H1 (cell line): ENCODE measurements around the gene FEZF1. TPM values are rescaled to one million over a fixed set of nuclear protein-coding genes. Genes with fewer than 3 reads are reported as not detected.
A peak's percentile ranks its signal among the peaks of the same experiment; 100 is the strongest.

Experiments
- CTCF ChIA-PET: fragments of 300-600 bp; sonication (Branson Sonifier 250); formaldehyde crosslinking; loops from one replicate; lab custom pipeline; 2021; ENCODE audit not compliant: partially characterized antibody; lab: Charles Lee
- POLR2A ChIA-PET: fragments of 300-600 bp; sonication (Branson Sonifier 250); formaldehyde crosslinking; loops from one replicate; lab custom pipeline; 2021; ENCODE audit warnings: inconsistent platforms; ENCODE audit not compliant: partially characterized antibody; lab: Charles Lee
- DNase-seq, 2 experiments: peaks; one replicate each; pipeline versions ENCODE4 v3.0.0 to v3.0.0-alpha.2; 2010 to 2022; ENCODE audit warnings: low spot score in 2 of 2, low read depth in 1 of 2, mixed read lengths in 1 of 2
- FAIRE-seq: peaks from 2 replicates; lab custom pipeline; 2011; peaks lifted over from hg19 to GRCh38; lab: Jason Lieb, UNC
- H2AFZ ChIP-seq: 2 replicates; pipeline ENCODE4 v1.8.1; 2012; ENCODE audit warnings: low read length, inconsistent platforms
- H2AK5ac ChIP-seq: 2 replicates; pipeline ENCODE4 v1.6.1; 2013; ENCODE audit warnings: low read depth, low read length
- H2BK120ac ChIP-seq: replicated peaks from 2 replicates; pipeline ENCODE3; 2013; ENCODE audit warnings: low read depth, low read length, inconsistent platforms
- H2BK12ac ChIP-seq: 2 replicates; pipeline ENCODE4 v1.6.1; 2013; ENCODE audit warnings: low read depth, low read length
- H2BK15ac ChIP-seq: 2 replicates; pipeline ENCODE4 v1.6.1; 2013; ENCODE audit warnings: low read length
- H2BK20ac ChIP-seq: 2 replicates; pipeline ENCODE4 v1.6.1; 2013; ENCODE audit warnings: low read length
- H2BK5ac ChIP-seq: 2 replicates; pipeline ENCODE4 v1.6.1; 2013; ENCODE audit warnings: low read depth, low read length
- H3K14ac ChIP-seq: 2 replicates; pipeline ENCODE4 v1.6.1; 2013; ENCODE audit warnings: inconsistent platforms; ENCODE audit not compliant: insufficient read length
- H3K18ac ChIP-seq: 2 replicates; pipeline ENCODE4 v1.6.1; 2013; ENCODE audit warnings: low read length; ENCODE audit errors: extremely low read depth
- H3K23ac ChIP-seq: 2 replicates; pipeline ENCODE4 v1.6.1; 2013; ENCODE audit warnings: inconsistent platforms; ENCODE audit not compliant: insufficient read length
- H3K23me2 ChIP-seq: 2 replicates; pipeline ENCODE4 v1.6.1; 2013; ENCODE audit warnings: low read depth, low read length
- H3K27ac ChIP-seq: 2 replicates; pipeline ENCODE4 v1.6.1; 2011; ENCODE audit warnings: low read depth, low read length, inconsistent platforms
- H3K27me3 ChIP-seq, 4 experiments: replicated peaks in 1 of 4; 1 replicate in 1 of 4; 2 replicates in 3 of 4; pipeline versions ENCODE4 v1.6.1 to v1.8.1; 2011 to 2013; ENCODE audit warnings: low read length in 3 of 4, mild to moderate bottlenecking in 3 of 4, inconsistent platforms in 2 of 4, mixed read lengths in 2 of 4, moderate library complexity in 1 of 4; ENCODE audit not compliant: control insufficient read depth in 3 of 4, insufficient read depth in 3 of 4; ENCODE audit errors: extremely low read depth in 1 of 4
- H3K36me3 ChIP-seq, 4 experiments: 2 replicates each; pipeline versions ENCODE4 v1.6.1 to v1.8.1; 2011 to 2013; ENCODE audit warnings: mild to moderate bottlenecking in 4 of 4, low read length in 3 of 4, moderate library complexity in 2 of 4, control low read depth in 1 of 4, inconsistent platforms in 1 of 4; ENCODE audit not compliant: insufficient read depth in 4 of 4, control insufficient read depth in 2 of 4
- H3K4ac ChIP-seq: replicated peaks from 2 replicates; pipeline ENCODE3; 2013; ENCODE audit warnings: low read length, low read depth, mixed read lengths, inconsistent platforms; ENCODE audit not compliant: insufficient read length
- H3K4me1 ChIP-seq, 4 experiments: replicated peaks in 1 of 4; 1 replicate in 1 of 4; 2 replicates in 3 of 4; pipeline versions ENCODE4 v1.6.1 to v1.8.1; 2011 to 2013; ENCODE audit warnings: low read length in 3 of 4, inconsistent platforms in 2 of 4, mixed read lengths in 1 of 4; ENCODE audit not compliant: insufficient read depth in 4 of 4, control insufficient read depth in 3 of 4
- H3K4me2 ChIP-seq, 2 experiments: 2 replicates each; pipeline versions ENCODE4 v1.6.1 to v1.8.1; 2011 to 2013; ENCODE audit warnings: low read depth in 2 of 2, low read length in 2 of 2, control low read depth in 1 of 2, inconsistent platforms in 1 of 2, mild to moderate bottlenecking in 1 of 2; ENCODE audit not compliant: insufficient read depth in 1 of 2
- H3K4me3 ChIP-seq, 4 experiments: fragments of 200-600, 300-600 bp in 1 of 4; sonication (generic), shearing (Covaris generic), sonication (Bioruptor Twin) in 1 of 4; 2 replicates each; pipeline versions ENCODE4 v1.5.1 to v1.8.1; 2011 to 2016; ENCODE audit warnings: low read length in 4 of 4, low read depth in 3 of 4, control low read depth in 2 of 4, inconsistent platforms in 2 of 4, mild to moderate bottlenecking in 2 of 4, mixed read lengths in 1 of 4, moderate library complexity in 1 of 4; ENCODE audit not compliant: insufficient read depth in 2 of 4; ENCODE audit errors: extremely low read depth in 1 of 4
- H3K56ac ChIP-seq: replicated peaks from 2 replicates; pipeline ENCODE3; 2013; ENCODE audit warnings: low read depth, mild to moderate bottlenecking, mixed read lengths, low read length, inconsistent platforms; ENCODE audit not compliant: insufficient read length
- H3K79me1 ChIP-seq: 2 replicates; pipeline ENCODE4 v1.6.1; 2013; ENCODE audit warnings: low read depth, low read length, control low read depth
- H3K79me2 ChIP-seq, 2 experiments: 2 replicates each; pipeline versions ENCODE4 v1.6.1 to v1.8.1; 2012 to 2013; ENCODE audit warnings: low read length in 2 of 2, mild to moderate bottlenecking in 2 of 2, inconsistent platforms in 1 of 2; ENCODE audit not compliant: insufficient read depth in 2 of 2, control insufficient read depth in 1 of 2
- H3K9ac ChIP-seq, 4 experiments: replicated peaks in 1 of 4; 1 replicate in 1 of 4; 2 replicates in 3 of 4; pipeline versions ENCODE4 v1.6.1 to v1.8.1; 2011 to 2013; ENCODE audit warnings: low read depth in 3 of 4, low read length in 3 of 4, control low read depth in 2 of 4, mild to moderate bottlenecking in 2 of 4, moderate library complexity in 2 of 4, inconsistent platforms in 1 of 4; ENCODE audit errors: extremely low read depth in 1 of 4
- H3K9me3 ChIP-seq, 2 experiments: 2 replicates each; pipeline versions ENCODE4 v1.6.1 to v1.8.1; 2012 to 2013; ENCODE audit warnings: mild to moderate bottlenecking in 2 of 2, moderate library complexity in 2 of 2, control low read depth in 1 of 2, inconsistent platforms in 1 of 2, low read depth in 1 of 2, low read length in 1 of 2, mixed read lengths in 1 of 2; ENCODE audit not compliant: insufficient read depth in 2 of 2
- H4K20me1 ChIP-seq, 2 experiments: replicated peaks in 1 of 2; 2 replicates each; pipeline versions ENCODE3 to v1.8.1; 2011 to 2013; ENCODE audit warnings: inconsistent platforms in 2 of 2, low read length in 2 of 2, mild to moderate bottlenecking in 1 of 2; ENCODE audit not compliant: insufficient read depth in 2 of 2, control insufficient read depth in 1 of 2
- H4K5ac ChIP-seq: 2 replicates; pipeline ENCODE4 v1.6.1; 2013; ENCODE audit warnings: low read length, low read depth, mixed read lengths, inconsistent platforms; ENCODE audit not compliant: insufficient read length
- H4K8ac ChIP-seq: 2 replicates; pipeline ENCODE4 v1.8.0; 2013; ENCODE audit warnings: mild to moderate bottlenecking, moderate library complexity, low read length, inconsistent platforms; ENCODE audit not compliant: insufficient read depth; ENCODE audit errors: extremely low read depth
- H4K91ac ChIP-seq: replicated peaks from 2 replicates; pipeline ENCODE3; 2013; ENCODE audit warnings: low read length, mixed read lengths, inconsistent platforms; ENCODE audit not compliant: insufficient read length
- BRCA1 ChIP-seq: IDR thresholded peaks from 2 replicates; pipeline ENCODE4 v1.6.1; 2012; ENCODE audit warnings: low read depth, low read length, improper control_type of control experiment
- CEBPB ChIP-seq: IDR thresholded peaks from 2 replicates; pipeline ENCODE4 v1.6.1; 2012; ENCODE audit warnings: low read depth, low read length
- CHD2 ChIP-seq: IDR thresholded peaks from 2 replicates; pipeline ENCODE4 v1.6.1; 2012; ENCODE audit warnings: low read length, improper control_type of control experiment
- GABPA ChIP-seq: IDR thresholded peaks from 2 replicates; pipeline ENCODE4 v1.6.1; 2011; ENCODE audit warnings: mild to moderate bottlenecking, low read length, moderate library complexity, borderline replicate concordance; ENCODE audit not compliant: insufficient read depth
- HDAC6 ChIP-seq: IDR thresholded peaks from one replicate; pipeline ENCODE4 v1.7.1; 2012; ENCODE audit warnings: low read depth, mild to moderate bottlenecking, inconsistent platforms, low read length, moderate library complexity
- SAP30 ChIP-seq: fragments of 300-600 bp; sonication (generic); IDR thresholded peaks from 2 replicates; pipeline ENCODE4 v1.7.1; 2012; ENCODE audit warnings: low read length, moderate library complexity, mild to moderate bottlenecking, inconsistent platforms; ENCODE audit not compliant: insufficient read depth, insufficient replicate concordance
- SIN3A ChIP-seq, 2 experiments: IDR thresholded peaks in 1 of 2; conservative IDR thresholded peaks in 1 of 2; 2 replicates each; pipeline ENCODE4 v1.6.1; 2011 to 2012; ENCODE audit warnings: low read length in 2 of 2, improper control_type of control experiment in 1 of 2, low read depth in 1 of 2, mild to moderate bottlenecking in 1 of 2
- SRF ChIP-seq: IDR thresholded peaks from 2 replicates; pipeline ENCODE4 v1.6.1; 2011; ENCODE audit warnings: mild to moderate bottlenecking, low read depth, low read length, moderate library complexity
- SUZ12 ChIP-seq: fragments of 200-600 bp; sonication (generic); IDR thresholded peaks from 2 replicates; pipeline ENCODE4 v1.6.1; 2012; ENCODE audit warnings: mild to moderate bottlenecking, inconsistent platforms, low read length, moderate library complexity, mixed read lengths
- TAF1 ChIP-seq: IDR thresholded peaks from 2 replicates; pipeline ENCODE4 v1.6.1; 2011; ENCODE audit warnings: mild to moderate bottlenecking, low read depth, low read length
- TAF7 ChIP-seq: optimal IDR thresholded peaks from 2 replicates; pipeline ENCODE3; 2011; ENCODE audit warnings: low read depth, mild to moderate bottlenecking, inconsistent platforms, low read length, moderate library complexity, borderline replicate concordance
- TCF12 ChIP-seq: IDR thresholded peaks from 2 replicates; pipeline ENCODE4 v1.6.1; 2011; ENCODE audit warnings: low read depth, mild to moderate bottlenecking, low read length
- YY1 ChIP-seq: IDR thresholded peaks from 2 replicates; pipeline ENCODE4 v1.6.1; 2011; ENCODE audit warnings: low read depth, mild to moderate bottlenecking, low read length
- WGBS, 2 experiments: shearing (Covaris generic) in 1 of 2; methylation state at CpG; one replicate each; pipeline versions ENCODE4 v1.1.6 to v1.1.7; 2013 to 2015; ENCODE audit warnings: low lambda C conversion rate in 2 of 2, mixed read lengths in 2 of 2, inconsistent platforms in 1 of 2, low coverage in 1 of 2, missing lambda C conversion rate in 1 of 2; ENCODE audit not compliant: insufficient replicate concordance in 2 of 2, insufficient coverage in 1 of 2, insufficient read length in 1 of 2; ENCODE audit errors: extremely low coverage in 1 of 2, missing lambda C conversion rate in 1 of 2; 5-methylcytosine and 5-hydroxymethylcytosine counted together
- polyA plus RNA-seq, 7 experiments: library from polyadenylated mRNA; depleted of rRNA in 3 of 7; stranded (reverse) in 5 of 7; unstranded in 2 of 7; fragments of >200 nt in 5 of 7; fragments of 200-250 nt in 2 of 7; gene quantifications; 1 replicate in 5 of 7; 2 replicates in 1 of 7; 4 replicates in 1 of 7; pipeline versions ENCODE4 v1.2.1 to v1.2.3, GENCODE V29; 2011 to 2013; ENCODE audit warnings: missing spikeins in 2 of 7, mixed read lengths in 2 of 7
- total RNA-seq: library from RNA; stranded (reverse); fragmentation: NEBNext Ultra II Directional; extraction: Animal tissue kit (Norgen Biotek cat#: 25700); gene quantifications from 2 replicates; pipeline ENCODE4 v1.2.1, GENCODE V29; 2021
- TF ChIP-seq, protein P1 (sequence below): IDR thresholded peaks from 2 replicates; pipeline ENCODE4 v1.6.1; 2011; ENCODE audit warnings: low read length, improper control_type of control experiment

The FEZF1 gene
- total and polyA plus RNA-seq, 2 of the 8 experiments (the other 6 are each of a cell fraction or from before 2014, with no cell fraction given): 10.6 to 15.7 TPM

DNA sequence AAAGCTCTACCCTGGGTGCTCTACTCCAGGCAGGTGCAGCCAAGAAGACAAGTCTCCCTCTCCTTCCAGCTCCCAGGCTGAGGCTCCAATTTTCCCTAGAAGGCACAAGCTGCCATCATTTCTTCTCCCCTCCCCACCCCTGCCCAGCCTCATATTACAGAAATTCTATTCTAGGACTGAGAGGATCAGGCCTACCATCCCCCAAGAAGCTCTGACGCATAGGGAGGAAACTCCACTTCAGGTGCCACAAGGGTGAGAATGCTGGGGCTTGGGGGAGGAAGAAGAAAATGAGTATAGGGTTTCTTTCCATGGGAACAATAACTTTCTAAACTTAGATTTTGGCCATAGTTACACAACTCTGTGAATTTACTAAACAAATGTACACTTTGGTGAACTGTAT, 35.3 kb downstream of the FEZF1 start:
- Histone ChIP-seq H4K8ac (no peak overlapping the region), H3K27me3 (no peaks in the 10 kb centered on the region), H3K9ac (no peak overlapping the region), H2BK20ac (no peak overlapping the region), H2BK5ac (no peak overlapping the region), H3K27ac (no peak overlapping the region), H2BK12ac (no peak overlapping the region), H4K91ac (no peak overlapping the region), H3K23me2 (no peaks in the 10 kb centered on the region), H3K4me3 (no peak overlapping the region), H3K4me2 (no peak overlapping the region), H3K56ac (no peak overlapping the region), H2AK5ac (no peak overlapping the region), H3K9me3 (no peaks in the 10 kb centered on the region), H3K79me2 (no peaks in the 10 kb centered on the region), H2BK15ac (no peak overlapping the region; the same call in 1 of the 2 replicates), H4K5ac (no peak overlapping the region), H3K4ac (no peak overlapping the region), H2AFZ (0 out of 2 replicates have a peak overlapping the region, but pooled peaks have one; percentile 73), H3K18ac (0 out of 2 replicates have a peak overlapping the region, but pooled peaks have one; percentile 51), H4K20me1 (no peaks in the 10 kb centered on the region), H3K14ac (no peak overlapping the region), H3K4me1 (peaks cover 0 to 4% (median 0%) of the 10 kb centered on the region in 4 experiments; a peak in 1 of 7 replicates), H3K79me1 (no peaks in the 10 kb centered on the region), H2BK120ac (no peak overlapping the region), H3K23ac (no peak overlapping the region), H3K36me3 (no peaks in the 10 kb centered on the region)
- WGBS, 2 experiments: 59% methylated on average over 1 of the region's 1 CpG; no CpG with 5 or more reads in 1 of the 2 experiments
- FAIRE-seq (no peak), DNase-seq (no peak)
- CTCF ChIA-PET: interaction anchor here (0.8 to 1.2 kb wide), 2 partner anchors 8 to 44 kb away, joined by 3 to 4 read pairs; no protein-coding TSS in a partner anchor
- POLR2A ChIA-PET: no interaction called here
- TF ChIP-seq TAF1: no peak
- no peak for TF ChIP-seq YY1
- TF ChIP-seq SUZ12: no peak
- TF ChIP-seq SAP30: no peak
- TF ChIP-seq GABPA: no peak
- TF ChIP-seq HDAC6: no peak
- TF ChIP-seq, protein P1, sequence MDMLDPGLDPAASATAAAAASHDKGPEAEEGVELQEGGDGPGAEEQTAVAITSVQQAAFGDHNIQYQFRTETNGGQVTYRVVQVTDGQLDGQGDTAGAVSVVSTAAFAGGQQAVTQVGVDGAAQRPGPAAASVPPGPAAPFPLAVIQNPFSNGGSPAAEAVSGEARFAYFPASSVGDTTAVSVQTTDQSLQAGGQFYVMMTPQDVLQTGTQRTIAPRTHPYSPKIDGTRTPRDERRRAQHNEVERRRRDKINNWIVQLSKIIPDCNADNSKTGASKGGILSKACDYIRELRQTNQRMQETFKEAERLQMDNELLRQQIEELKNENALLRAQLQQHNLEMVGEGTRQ: no peak
- TF ChIP-seq TAF7: no peak
- TF ChIP-seq SRF: no peak
- TF ChIP-seq CEBPB: no peak
- TF ChIP-seq TCF12: no peak
- no peak for TF ChIP-seq BRCA1
- TF ChIP-seq SIN3A (conservative IDR thresholded peaks at IDR 0.05 in 1 of 2, IDR thresholded peaks at IDR 0.05 in 1 of 2; ENCODE audit: low read depth in 1 of 2, low read length in 2 of 2): no peak
- TF ChIP-seq CHD2: no peak
